ENCODE data around the gene OR1F1.
"Not testable (repeated sequence)": the region's sequence is repeated elsewhere in the genome, so short reads cannot be mapped to it uniquely, and the experiment has no call there.

The OR1F1 gene

GRCh38 chr16:3152027-3152276 lies 36.1 kb upstream of the OR1F1 start:
- no peak for DNase-seq

- DNase-seq: no peak
Measured at GRCh38 chr16:3152277-3152990, 35.6 kb upstream of the OR1F1 start.

DNA sequence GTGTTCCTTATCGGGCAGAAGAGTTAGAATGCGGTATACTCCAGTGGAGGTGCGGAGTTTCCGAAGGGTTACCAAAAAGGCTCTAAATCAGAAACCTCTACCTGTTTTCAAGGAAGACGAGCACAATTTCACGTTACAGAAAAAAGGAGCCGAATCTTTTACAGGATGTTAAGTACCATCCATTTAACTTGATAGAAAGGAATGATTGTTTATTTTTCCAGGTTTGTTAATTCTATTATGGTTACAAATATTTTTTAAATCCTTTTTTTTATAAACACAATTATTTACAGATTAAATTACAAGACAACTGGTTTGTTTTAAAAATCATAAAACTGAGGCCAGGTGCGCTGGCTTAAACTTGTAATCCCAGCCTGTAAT lies 35.0 kb upstream of the OR1F1 start:
- DNase-seq: no peak

DNA sequence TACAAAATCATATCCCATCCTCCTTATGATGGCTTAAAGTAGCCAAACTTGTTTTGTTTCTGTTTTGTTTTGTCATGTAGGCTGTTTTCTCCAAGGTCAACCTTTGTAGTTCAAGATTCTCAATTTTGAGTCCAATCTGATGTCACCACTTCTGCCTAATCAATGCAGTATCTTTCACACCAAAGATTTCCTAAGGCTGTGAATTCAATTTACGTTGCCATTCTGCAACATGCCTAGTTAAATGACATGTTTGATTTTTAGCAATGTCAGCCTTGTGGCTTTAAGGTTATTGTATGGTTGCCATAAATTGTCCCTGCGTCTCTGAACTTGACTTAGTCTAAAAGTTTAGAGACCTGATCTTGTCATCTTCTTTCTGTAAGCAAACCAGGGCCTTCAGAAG lies 32.8 kb upstream of the OR1F1 start:
- no peak for DNase-seq

GRCh38 chr16:3155972-3156371 lies 32.0 kb upstream of the OR1F1 start:
- no peak for DNase-seq

- no peak for DNase-seq
Measured at GRCh38 chr16:3157229-3158025, 30.6 kb upstream of the OR1F1 start.

DNA sequence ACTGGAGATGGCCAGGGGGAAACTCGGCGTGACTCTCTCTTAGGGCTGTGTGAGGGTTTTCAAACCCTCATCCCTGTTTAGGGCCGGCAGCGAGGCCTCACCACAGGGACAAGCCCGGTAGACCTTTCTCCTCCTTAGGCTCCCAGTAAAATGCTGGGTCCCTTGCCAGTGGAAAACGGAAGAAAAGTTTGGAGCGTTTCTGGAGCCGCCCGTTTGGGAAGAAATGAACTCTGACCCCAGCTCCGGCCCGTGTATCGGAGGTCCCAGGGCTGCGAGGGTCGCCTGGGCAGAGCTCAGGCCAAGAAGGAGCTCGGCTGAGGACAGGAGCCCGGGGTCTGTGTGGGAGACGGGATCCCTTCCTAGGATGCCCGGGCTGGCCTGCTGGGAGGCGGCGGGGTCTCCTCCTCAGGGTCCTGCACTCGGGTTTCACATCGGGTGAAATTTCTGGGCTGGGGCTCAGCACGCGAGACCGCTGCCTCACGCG lies 29.9 kb upstream of the OR1F1 start:
- DNase-seq: no peak

GRCh38 chr16:3158510-3159314 lies 29.3 kb upstream of the OR1F1 start:
- peak; percentile 96 for DNase-seq

DNA sequence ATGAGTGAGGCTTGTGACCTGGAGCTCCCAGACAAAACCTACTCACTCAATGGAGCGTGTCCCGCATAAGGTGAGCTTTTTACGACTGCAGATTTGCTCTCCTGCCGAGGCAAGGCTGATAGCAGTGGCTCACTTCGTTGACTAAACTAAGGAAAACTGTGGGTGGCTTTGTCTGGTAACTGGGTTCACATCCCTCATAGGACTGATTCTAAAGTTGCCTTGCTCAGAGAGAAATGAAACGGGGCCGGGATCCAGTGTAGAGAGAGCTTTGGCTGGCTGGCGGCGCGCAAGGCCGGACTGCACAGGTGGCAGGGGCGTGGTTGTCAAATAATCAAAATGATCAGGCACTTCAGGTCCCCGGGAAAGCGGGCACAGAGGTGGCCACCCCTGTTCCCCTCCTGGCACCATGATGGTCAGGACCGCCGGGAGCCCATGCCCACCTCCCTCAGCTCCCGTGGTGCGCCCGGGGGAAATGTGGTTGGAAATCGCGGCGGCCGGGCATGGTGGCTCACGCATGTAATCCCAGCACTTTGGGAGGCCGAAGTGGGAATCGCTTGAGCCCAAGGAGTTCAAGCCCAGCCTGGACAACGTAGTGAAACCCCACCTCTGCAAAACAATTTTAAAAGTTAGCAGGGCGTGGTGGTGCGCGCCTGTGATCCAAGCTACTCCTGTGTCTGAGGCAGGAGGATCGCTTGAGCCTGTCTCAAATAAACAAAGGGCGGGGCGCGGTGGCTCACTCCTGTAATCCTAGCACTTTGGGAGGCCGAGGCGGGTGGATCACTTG lies 26.6 kb upstream of the OR1F1 start:
- DNase-seq: no peak

DNA sequence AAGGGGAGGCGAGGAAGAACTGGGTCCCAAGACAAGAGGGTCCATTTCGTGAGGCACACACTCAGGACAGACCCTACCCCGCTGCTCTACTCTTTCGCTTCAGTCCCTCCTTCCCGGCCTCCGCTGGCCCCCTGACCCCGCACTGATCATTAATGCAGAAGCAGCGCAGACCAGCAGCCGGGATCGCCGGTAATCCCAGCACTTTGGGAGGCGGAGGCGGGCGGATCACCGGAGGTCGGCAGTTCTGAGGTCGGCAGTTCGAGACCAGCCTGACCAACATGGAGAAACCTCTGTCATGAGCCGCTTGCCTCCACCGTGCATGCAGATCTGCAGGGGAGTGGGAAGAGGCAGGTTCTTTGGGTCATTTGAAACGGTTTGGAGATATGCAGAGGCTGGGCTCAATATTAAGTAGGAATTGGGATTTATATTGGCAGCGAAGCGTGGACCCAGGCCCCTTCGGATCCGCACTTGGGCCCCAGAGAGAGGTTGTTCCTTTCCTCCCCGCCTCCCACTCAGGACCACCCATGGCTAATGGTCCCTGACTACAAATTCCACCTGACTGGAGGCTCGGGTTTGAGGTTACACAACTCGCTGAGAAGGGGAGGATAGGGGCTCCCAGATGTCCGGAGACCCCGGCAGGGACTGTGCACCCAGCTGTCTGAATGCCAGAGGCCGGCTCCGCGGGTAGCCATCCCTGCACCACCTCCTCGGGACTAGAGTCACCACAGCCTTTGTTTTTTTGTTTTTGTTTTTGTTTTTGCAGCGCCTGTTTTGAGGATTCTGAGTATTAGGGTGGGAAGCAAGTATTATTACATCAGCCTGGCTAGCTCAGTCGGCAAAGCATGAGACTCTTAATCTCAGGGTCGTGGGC lies 23.6 kb upstream of the OR1F1 start:
- no peak for DNase-seq

DNA sequence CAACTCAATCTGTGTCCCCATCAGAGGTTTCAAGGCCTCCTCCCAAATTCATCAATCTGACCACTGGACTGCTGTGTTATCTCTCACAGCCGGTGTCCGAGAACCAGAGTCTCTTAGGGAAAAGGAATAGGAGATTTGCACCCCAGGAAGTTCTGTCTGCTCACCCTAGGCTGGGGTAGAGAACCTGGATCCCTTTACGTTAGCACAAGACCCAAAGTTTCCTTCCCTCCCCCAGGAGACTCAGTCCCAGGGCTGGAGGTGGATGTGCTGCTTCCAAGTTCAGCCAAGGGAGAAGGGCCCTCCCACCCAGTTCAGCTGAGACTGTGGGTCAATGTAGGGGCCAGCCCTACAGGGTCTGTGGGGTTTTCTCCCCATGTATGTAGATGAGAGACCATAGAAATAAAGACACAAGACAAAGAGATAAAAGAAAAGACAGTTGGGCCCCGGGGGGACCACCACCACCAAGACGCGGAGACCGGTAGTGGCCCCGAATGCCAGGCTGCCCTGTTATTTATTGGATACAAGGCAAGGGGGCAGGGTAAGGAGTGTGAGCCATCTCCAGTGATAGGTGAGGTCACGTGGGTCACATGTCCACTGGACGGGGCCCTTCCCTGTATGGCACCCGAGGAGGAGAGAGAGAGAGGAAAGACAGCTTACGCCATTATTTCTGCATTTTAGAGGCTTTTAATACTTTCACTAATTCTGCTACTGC lies 22.7 kb upstream of the OR1F1 start:
- no peak for DNase-seq

DNA sequence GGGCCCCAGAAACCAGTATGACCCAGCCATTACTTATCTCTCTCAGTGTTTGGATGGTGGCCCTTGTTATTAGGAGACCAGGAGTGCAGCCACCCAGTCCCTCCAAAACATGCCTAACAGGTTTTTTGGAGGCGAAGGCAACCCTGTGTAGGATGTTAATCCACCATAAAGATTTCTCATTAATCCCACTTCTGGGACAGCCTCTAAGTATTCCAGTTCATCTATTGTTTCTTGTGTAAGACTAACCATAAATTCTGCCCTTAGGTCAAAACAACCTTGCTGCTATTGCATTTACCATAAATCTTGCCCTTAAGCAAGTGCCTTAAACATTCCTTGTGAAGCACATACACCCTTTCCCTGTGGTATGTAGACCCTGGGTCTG lies 21.5 kb upstream of the OR1F1 start:
- DNase-seq: no peak

DNA sequence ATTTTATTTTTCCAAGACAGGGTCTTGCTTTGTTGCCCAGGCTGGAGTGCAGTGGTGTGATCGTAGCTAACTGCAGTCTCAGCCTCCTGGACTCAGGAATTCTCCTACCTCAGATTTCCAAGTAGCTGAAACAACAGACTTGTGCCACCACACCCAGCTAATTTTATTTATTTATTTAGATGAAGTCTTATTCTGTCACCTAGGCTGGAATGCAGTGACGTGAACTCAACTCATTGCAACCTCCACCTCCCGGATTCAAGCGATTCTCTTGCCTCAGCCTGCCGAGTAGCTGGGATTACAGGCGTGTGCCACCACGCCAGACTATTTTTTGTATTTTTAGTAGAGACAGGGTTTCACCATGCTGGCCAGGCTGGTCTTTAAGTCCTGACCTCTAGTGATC lies 19.3 kb upstream of the OR1F1 start:
- DNase-seq: not testable (repeated sequence)

GRCh38 chr16:3170440-3171180 lies 17.4 kb upstream of the OR1F1 start:
- no peak for DNase-seq

DNA sequence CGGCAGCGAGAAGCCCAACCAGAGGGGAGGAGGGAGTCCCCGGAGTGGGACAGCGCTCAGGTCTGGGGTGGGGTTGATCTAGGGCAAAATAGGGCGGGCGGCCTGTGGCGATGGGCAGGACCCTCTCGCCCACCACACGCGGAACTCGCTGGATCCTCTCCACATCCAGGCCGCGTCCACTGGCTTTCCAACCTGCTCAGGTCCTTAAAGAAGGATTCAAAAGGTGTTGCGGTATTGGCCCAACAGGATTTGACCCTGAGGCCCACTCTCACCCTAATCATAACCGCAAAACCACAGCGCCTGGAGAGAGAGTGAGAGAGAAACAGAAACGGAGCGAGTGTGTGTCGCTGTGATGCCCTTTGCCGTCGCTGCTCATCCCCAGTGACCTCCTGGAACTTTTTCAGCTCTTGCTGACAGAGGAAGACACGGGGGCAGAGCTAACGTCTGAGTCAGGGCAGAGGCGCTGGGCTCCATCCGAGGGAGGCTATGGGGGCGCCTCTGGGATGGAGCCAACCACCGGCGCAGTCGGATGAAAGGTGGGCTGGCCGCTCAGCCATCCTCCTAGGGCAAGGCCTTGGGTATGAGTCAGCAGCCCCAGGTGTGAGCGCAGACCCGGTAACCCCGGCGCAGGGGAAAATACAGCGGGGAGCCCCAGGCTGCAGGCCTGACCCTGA lies 16.7 kb upstream of the OR1F1 start:
- no peak for DNase-seq

- no peak for DNase-seq
Measured at GRCh38 chr16:3171855-3172593, 16.0 kb upstream of the OR1F1 start.

DNA sequence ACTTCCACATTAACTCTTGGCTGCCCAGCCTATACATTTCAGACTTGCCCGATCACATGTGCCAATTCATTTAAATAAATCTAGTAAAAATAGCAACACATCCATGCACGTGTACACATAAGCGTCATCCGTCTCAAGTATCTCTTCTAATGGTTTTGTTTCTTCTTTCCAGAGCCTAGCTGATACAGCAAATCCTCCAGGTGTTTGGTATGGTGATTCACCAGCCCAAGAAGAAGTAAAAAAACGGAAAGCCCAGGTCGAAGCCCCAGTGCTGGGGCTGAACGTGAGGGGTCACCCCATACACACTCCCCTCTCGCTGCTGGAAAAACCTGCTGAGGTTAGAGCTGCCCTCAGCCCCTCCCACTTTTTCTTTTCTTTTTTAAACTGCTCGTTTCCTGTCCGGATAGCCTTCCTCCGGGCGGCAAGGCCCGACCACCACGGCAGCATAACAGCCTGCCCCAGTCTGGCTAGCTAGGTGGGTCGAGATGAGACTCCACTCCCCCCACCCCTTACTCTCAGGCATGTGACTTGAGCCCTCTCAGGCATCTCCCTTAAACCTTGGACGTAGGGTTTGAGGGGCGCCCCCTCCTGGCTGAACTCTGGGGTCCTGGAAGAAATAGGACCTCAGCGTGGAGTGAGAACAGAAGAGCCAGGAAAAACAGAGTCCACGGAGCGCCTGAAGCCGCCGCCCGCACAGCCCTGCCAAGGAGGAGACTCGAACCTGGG lies 13.9 kb upstream of the OR1F1 start:
- peak; percentile 57 for DNase-seq

GRCh38 chr16:3174618-3175148 lies 13.3 kb upstream of the OR1F1 start:
- DNase-seq: no peak
